GM12875 (cell line): ENCODE measurements around the gene TPM1.

ENCODE experiments used
- H3K4me3 ChIP-seq: one replicate; pipeline ENCODE4 v1.5.1; 2011; ENCODE audit warnings: low read depth, low read length, control low read depth
- TF ChIP-seq, protein P1 (sequence below): IDR thresholded peaks from 2 replicates; pipeline ENCODE4 v1.5.1; 2011; ENCODE audit warnings: low read depth, mild to moderate bottlenecking, control low read depth, inconsistent platforms, low read length, moderate library complexity, borderline replicate concordance; ENCODE audit not compliant: insufficient read depth

TPM1 gene

DNA sequence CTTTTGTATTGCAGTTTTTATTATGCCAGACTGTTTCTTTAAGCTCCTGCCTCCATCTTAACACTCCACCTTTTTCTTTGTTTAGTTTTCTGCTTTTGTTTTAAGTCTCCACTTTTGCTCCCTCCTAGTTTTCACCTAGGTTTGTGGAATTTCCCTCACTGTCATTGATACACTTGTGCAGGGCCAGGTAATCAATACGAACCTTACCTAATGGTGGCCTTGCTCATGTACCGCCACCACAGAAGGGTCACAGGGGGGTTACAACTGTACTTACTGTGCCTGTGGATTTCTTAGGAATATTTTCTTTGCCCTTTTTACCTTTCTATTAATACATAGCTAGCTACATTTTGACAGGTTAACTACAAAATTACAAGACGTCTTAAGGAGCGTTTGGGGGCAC is 43.4 kb upstream of the TPM1 start:
- TF ChIP-seq, protein P1, sequence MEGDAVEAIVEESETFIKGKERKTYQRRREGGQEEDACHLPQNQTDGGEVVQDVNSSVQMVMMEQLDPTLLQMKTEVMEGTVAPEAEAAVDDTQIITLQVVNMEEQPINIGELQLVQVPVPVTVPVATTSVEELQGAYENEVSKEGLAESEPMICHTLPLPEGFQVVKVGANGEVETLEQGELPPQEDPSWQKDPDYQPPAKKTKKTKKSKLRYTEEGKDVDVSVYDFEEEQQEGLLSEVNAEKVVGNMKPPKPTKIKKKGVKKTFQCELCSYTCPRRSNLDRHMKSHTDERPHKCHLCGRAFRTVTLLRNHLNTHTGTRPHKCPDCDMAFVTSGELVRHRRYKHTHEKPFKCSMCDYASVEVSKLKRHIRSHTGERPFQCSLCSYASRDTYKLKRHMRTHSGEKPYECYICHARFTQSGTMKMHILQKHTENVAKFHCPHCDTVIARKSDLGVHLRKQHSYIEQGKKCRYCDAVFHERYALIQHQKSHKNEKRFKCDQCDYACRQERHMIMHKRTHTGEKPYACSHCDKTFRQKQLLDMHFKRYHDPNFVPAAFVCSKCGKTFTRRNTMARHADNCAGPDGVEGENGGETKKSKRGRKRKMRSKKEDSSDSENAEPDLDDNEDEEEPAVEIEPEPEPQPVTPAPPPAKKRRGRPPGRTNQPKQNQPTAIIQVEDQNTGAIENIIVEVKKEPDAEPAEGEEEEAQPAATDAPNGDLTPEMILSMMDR = no peak
- no peak overlapping the region for H3K4me3 ChIP-seq

DNA sequence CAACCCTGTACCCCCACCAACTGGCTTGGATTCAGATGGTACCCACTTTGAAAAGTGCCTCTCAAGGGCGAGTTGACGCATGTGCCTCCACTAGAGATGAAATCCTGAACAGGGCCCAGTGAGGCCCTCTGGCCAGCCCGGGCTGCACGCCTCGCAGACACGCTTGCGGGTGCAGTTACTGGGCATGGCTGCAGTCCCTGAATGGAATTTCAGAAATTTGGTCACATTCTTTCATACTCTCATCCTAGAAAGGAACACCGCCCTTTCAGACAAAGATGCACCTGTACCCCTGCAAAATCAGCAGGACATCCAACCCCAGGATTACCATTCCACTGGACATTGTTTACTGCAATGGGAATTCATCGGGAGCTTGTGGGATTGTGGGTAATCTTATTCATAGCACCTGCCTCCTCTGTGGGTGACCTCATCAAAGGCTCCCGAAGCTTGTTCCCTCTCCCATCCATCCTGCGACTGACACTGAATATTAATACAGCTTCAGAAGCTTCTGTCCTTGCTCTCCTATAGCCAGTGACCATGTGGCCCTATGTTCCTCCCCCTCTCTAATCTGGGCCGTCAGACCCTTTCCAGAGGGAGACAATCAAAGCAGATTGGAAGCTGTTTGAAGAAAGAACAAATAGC is 42.5 kb upstream of the TPM1 start:
- no peak overlapping the region for H3K4me3 ChIP-seq
- TF ChIP-seq, protein P1 = no peak

DNA sequence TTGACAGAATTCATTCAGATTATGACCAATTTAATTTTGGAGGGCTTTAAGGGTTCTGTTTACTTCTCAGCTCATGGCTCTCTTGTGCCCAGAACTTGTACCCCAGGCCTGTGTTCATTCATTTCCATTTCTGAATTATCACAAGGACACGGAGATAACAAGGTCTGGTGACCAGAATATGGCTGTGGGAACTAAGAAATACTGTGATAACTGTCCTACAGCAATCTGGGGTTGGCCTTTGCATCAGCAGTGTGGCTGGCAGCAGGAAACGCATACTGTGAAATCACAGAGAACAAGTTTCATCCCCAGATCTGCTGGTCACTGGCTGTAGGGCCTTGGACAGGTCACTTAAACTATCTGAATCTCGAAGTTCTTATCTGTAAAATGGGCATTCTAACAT is 41.8 kb upstream of the TPM1 start:
- H3K4me3 ChIP-seq = no peak overlapping the region
- TF ChIP-seq, protein P1 = no peak

DNA sequence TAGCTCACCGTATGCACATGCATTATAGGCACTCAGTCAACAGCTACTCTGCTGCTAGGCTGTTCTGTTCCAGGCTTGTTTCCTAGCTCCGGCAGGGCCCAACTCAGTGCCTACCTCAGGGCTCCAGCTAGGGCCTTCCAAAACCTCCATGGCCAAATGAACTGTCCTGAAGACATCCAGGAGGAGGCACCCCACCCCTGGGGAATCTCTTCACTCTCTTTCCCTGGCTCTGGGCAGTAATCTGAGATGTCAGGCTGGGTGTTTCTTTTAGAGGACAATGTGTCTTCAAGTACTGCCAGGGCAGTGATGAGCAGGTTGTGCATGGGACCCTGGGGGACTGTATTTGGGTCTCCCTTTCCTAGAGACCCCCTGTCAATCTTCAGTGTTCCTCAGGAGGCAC is 38.3 kb upstream of the TPM1 start:
- no peak overlapping the region for H3K4me3 ChIP-seq
- TF ChIP-seq, protein P1 = no peak

DNA sequence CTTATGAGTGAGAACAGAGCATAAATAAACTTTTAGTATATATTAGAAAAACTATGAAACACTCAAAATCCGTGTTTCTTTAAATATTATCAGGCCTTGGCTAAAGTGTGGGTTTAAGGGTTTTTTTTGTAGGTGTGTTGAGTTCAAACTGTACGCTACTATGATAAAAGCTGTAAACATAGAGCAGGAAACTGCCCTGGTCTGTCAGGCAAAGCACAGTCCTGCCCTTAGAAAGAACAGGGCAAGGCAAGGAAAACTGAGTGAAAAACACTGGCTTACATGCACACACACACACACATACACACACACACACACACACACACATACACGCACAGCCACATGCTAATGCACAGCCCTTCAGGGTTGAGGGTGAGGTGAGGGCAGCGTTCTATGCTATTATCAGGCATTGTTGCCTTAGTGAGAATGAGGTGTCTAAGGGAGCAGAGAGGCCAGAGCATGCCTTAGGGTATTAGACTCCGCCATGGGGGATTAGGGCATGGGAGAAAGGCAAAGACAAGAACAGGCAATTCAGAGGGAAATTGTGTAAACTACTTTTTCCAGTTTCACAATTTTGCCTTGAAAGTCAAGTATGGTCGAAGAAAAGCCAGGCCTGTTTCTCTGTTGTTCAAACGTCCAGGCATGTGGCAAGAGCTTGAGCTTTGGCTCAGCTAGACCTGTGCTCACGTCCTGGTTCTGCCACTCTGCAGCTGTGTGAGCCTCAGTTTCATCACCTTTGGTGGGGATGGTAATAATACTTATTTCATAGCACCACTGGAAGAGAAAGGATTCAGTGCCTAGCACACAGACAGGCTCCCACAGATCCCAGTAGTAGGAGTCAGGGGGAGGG is 36.3 kb upstream of the TPM1 start:
- no peak overlapping the region for H3K4me3 ChIP-seq
- TF ChIP-seq, protein P1 = no peak

DNA sequence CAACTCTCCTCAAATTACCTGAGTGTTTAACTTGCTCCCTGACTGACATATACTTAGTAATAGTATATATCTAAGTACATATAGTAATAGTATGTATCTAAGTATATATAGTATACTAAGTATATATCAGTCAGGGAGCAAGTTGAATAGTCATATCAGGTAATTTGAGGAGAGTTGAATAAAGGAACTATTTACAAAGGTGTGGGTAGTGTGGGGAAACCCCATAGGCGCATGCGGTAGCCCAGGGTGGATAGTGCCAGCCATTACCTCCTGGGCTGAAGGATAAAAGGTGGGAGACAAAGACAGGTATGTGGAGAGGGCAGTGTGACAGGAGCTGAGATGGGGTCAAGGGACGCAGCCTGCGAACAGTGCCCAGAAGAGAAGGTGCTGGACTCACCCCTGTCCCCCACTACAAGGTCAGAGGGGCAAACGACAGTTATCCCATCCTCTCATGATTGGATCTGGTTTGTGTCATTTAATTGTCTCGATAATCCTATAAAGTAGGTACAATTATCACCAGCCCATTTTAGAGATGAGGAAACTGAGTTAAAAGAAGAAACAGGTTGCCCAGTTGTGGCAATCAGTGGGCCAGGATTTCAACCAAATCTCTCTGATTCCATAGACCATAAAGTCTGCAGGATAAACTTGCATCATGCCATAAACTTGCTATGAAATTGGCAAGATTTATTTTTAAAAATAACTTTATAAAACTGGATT is 34.1 kb upstream of the TPM1 start:
- TF ChIP-seq, protein P1 = no peak
- H3K4me3 ChIP-seq = no peak overlapping the region
